ENCODE data around the gene RGS6.

DNA sequence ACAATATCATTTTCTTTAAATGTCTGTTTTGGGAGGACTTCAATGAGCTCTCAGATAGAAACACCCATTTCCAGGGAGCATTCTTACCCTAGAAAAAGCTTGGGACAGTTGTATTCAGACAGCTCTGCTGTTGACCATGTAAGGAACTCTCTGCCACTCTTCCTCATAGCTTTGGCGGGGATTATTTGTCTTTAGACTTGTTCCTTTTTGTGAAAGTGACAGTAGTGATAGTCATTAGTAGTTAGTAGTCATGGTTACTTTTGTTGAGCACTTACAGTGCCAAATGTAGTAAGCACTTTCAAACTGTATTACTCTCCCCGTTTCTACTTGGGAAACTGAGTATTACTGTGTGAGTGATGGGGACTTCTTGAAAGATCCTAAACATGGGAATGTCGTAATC, 167.3 kb downstream of the RGS6 start:
- TF ChIP-seq CTCF (IDR thresholded peaks at IDR 0.05; ENCODE audit: low read depth, low read length, poor library complexity, severe bottlenecking) (no peak), EZH2phosphoT487 (IDR thresholded peaks at IDR 0.05; ENCODE audit: borderline replicate concordance, low read length) (no peak)

All from DOHH2 (cell line).